Astrocyte (in vitro differentiated cells and primary cell): ENCODE results near the gene PLD4.

Source experiments
- EZH2 ChIP-seq: IDR thresholded peaks from 2 replicates; pipeline ENCODE4 v1.6.1; 2012; ENCODE audit warnings: mild to moderate bottlenecking, low read length, inconsistent platforms; ENCODE audit not compliant: insufficient read depth
- TF ChIP-seq, protein P1 (sequence below): IDR thresholded peaks from 2 replicates; pipeline ENCODE4 v1.5.1; 2011; ENCODE audit warnings: low read depth, mild to moderate bottlenecking, inconsistent platforms, low read length, moderate library complexity; ENCODE audit not compliant: insufficient read depth

DNA sequence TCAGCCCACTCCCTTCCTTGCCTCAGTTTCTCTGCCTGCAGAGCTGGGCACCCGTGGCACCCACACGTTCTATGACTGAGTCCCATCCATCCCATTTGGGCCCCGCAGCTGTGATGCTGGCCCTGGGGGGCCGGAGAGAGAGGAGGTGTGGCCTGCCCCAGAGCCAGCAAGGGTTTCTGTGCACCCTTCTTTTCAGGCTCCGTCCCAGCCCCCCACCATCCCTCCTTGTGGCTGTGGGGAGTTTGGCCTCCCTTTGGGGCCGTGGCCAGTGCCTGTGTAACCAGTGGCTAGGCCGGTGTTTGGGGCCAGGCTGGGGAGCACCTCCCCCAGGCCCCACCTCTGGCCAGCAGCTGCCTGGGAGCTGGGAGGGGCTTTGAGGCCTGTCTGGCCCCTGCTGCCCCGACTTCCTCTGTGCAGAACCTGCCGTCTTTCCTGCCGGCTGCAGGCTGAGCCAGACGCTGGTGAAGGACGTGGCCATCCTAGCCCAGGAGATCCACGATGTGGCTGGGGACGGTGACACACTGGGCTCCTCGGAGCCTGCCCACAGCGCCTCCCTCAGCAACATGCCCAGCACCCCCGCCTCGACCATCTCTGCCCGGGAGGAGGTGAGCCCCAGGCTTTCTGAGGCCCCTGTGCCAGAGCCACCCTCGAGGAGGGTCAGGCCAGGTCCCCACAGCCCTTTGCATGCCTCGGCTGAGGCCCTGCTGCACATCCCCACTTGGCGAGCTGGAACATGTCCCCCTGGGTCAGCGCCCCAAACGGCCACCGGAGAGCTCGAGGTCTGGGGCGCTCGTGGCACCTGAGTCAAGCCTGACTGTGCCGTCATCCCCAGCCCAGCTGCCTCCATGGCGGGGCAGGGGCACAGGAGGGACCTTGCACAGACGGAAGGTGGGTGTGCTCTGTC lies 31.9 kb upstream of the PLD4 start:
- TF ChIP-seq, protein P1, sequence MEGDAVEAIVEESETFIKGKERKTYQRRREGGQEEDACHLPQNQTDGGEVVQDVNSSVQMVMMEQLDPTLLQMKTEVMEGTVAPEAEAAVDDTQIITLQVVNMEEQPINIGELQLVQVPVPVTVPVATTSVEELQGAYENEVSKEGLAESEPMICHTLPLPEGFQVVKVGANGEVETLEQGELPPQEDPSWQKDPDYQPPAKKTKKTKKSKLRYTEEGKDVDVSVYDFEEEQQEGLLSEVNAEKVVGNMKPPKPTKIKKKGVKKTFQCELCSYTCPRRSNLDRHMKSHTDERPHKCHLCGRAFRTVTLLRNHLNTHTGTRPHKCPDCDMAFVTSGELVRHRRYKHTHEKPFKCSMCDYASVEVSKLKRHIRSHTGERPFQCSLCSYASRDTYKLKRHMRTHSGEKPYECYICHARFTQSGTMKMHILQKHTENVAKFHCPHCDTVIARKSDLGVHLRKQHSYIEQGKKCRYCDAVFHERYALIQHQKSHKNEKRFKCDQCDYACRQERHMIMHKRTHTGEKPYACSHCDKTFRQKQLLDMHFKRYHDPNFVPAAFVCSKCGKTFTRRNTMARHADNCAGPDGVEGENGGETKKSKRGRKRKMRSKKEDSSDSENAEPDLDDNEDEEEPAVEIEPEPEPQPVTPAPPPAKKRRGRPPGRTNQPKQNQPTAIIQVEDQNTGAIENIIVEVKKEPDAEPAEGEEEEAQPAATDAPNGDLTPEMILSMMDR: no peak
- TF ChIP-seq EZH2: no peak
